ENCODE measurements around the gene GSX1.

- TF ChIP-seq CTCF (IDR thresholded peaks at IDR 0.05; ENCODE audit: insufficient read depth, low read depth, low read length) (no peak), EZH2 (IDR thresholded peaks at IDR 0.05; ENCODE audit: insufficient read depth, low read length) (no peak)
Measured at GRCh38 chr13:27810009-27810408, 17.7 kb downstream of the GSX1 start.
